ENCODE measurements around the gene TXLNB. TPM values are rescaled to one million over a fixed set of nuclear protein-coding genes. Genes with fewer than 3 reads are reported as not detected.
"Not testable (repeated sequence)": the region's sequence is repeated elsewhere in the genome, so short reads cannot be mapped to it uniquely, and the experiment has no call there.

Gene TXLNB
- total RNA-seq, 1 donor from 2014 or later, result 2.4 TPM

- Mint-ChIP-seq H3K4me1 (peaks cover 73% of the 10 kb centered on the region), H3K36me3 (ENCODE audit: low read depth) (peaks cover 2% of the 10 kb centered on the region), H3K9me3 (no peaks in the 10 kb centered on the region), H3K27me3 (no peaks in the 10 kb centered on the region), H3K4me3 (peak overlapping the region; percentile 62), H3K27ac (peak overlapping the region; percentile 95)
- DNase-seq (no peak), ATAC-seq (ENCODE audit: low read depth) (no peak)
- intact Hi-C loops (cut with micrococcal nuclease), result no loop called here
- CTCF ChIA-PET, result interaction anchor here (0.8 kb wide), 1 partner anchor 70 kb away, joined by 3 read pairs; no protein-coding TSS in a partner anchor
- POLR2A ChIA-PET, result interaction anchor here (1.0 kb wide), 1 partner anchor 80 kb away, joined by 3 read pairs; the partner anchor contains the start of gene CITED2
- TF ChIP-seq CTCF (IDR thresholded peaks at IDR 0.05), result no peak
These were observed 2.3 kb upstream of the TXLNB start for GRCh38 chr6:139294090-139294489.

GRCh38 chr6:139293230-139293629 is 1.4 kb upstream of the TXLNB start:
- peak overlapping the region; percentile 96 for H3K27ac Mint-ChIP-seq
- peaks cover 73% of the 10 kb centered on the region for H3K4me1 Mint-ChIP-seq
- ChIA-PET POLR2A (interaction anchor here (0.6 to 4.6 kb wide), 3 partner anchors 21 to 81 kb away, joined by 3 to 56 read pairs (median 3); partner anchors contain the start of gene CITED2), CTCF (interaction anchor here (0.8 to 1.9 kb wide), 4 partner anchors 13 to 74 kb away, joined by 3 to 7 read pairs (median 4); no protein-coding TSS in a partner anchor)
- not testable (repeated sequence) for DNase-seq; H3K27me3 Mint-ChIP-seq; H3K9me3 Mint-ChIP-seq; H3K4me3 Mint-ChIP-seq; ATAC-seq (ENCODE audit: low read depth)
- intact Hi-C loops (cut with micrococcal nuclease), result loop anchor here (2.0 kb wide), 1 partner anchor 16 kb away; no protein-coding TSS in a partner anchor
- peaks cover 10% of the 10 kb centered on the region for H3K36me3 Mint-ChIP-seq (ENCODE audit: low read depth)

- ChIA-PET CTCF (interaction anchor here (0.6 to 1.7 kb wide), 7 partner anchors 11 to 82 kb away, joined by 3 to 10 read pairs (median 3); no protein-coding TSS in a partner anchor), POLR2A (interaction anchor here (1.0 to 4.6 kb wide), 10 partner anchors 10 to 157 kb away, joined by 3 to 56 read pairs (median 6); partner anchors contain the start of gene CITED2)
- intact Hi-C loops (cut with micrococcal nuclease), result loop anchor here (1.0 to 2.0 kb wide), 5 partner anchors 20 to 73 kb away; no protein-coding TSS in a partner anchor
- peak overlapping the region; percentile 76 for H3K4me3 Mint-ChIP-seq
- no peak for TF ChIP-seq CTCF (IDR thresholded peaks at IDR 0.05)
- H3K27me3 Mint-ChIP-seq, result no peaks in the 10 kb centered on the region
- H3K4me1 Mint-ChIP-seq, result peaks cover 64% of the 10 kb centered on the region
- DNase-seq (no peak), ATAC-seq (ENCODE audit: low read depth) (peak; percentile 78)
- H3K9me3 Mint-ChIP-seq, result no peaks in the 10 kb centered on the region
- peak overlapping the region; percentile 96 for H3K27ac Mint-ChIP-seq
- H3K36me3 Mint-ChIP-seq (ENCODE audit: low read depth), result peaks cover 21% of the 10 kb centered on the region
These were observed 949 bp downstream of the TXLNB start for GRCh38 chr6:139290787-139291311.

GRCh38 chr6:139289233-139289632 is 2.6 kb downstream of the TXLNB start:
- Mint-ChIP-seq H3K27me3 (no peaks in the 10 kb centered on the region), H3K4me3 (no peak overlapping the region), H3K36me3 (ENCODE audit: low read depth) (peaks cover 33% of the 10 kb centered on the region), H3K9me3 (no peaks in the 10 kb centered on the region), H3K4me1 (peaks cover 48% of the 10 kb centered on the region), H3K27ac (no peak overlapping the region)
- no peak for DNase-seq
- no peak for ATAC-seq (ENCODE audit: low read depth)
- ChIA-PET POLR2A (interaction anchor here (4.6 kb wide), 1 partner anchor 17 kb away, joined by 56 read pairs; no protein-coding TSS in a partner anchor), CTCF (no interaction called here)
- intact Hi-C loops (cut with micrococcal nuclease), result no loop called here
- TF ChIP-seq CTCF (IDR thresholded peaks at IDR 0.05), result no peak

- CTCF ChIA-PET, result no interaction called here
- Mint-ChIP-seq H3K9me3 (no peaks in the 10 kb centered on the region), H3K4me1 (peaks cover 44% of the 10 kb centered on the region), H3K4me3 (no peak overlapping the region), H3K27me3 (no peaks in the 10 kb centered on the region), H3K27ac (no peak overlapping the region), H3K36me3 (ENCODE audit: low read depth) (peaks cover 39% of the 10 kb centered on the region)
- intact Hi-C loops (cut with micrococcal nuclease), result no loop called here
- no peak for DNase-seq
- ATAC-seq (ENCODE audit: low read depth), result no peak
- TF ChIP-seq CTCF (IDR thresholded peaks at IDR 0.05), result no peak
- POLR2A ChIA-PET, result no interaction called here
These were observed 3.2 kb downstream of the TXLNB start for GRCh38 chr6:139288496-139289040.

Data from activated B cell treated with CpG ODN at 0.5 μM for 24 hours (primary cell).